Stimulated activated CD4-positive, alpha-beta T cell treated with anti-CD3 and anti-CD28 coated beads, Interleukin-2, amount 100 ng/mL, for 48 hours (primary cell): Measurements from ENCODE around the gene RPL7A.
"Not testable (repeated sequence)": the region's sequence is repeated elsewhere in the genome, so short reads cannot be mapped to it uniquely, and the experiment has no call there.

ENCODE experiments used
- DNase-seq, 2 donors: peaks; one replicate each; pipeline ENCODE4 v3.0.0-alpha.2; 2020

Gene RPL7A

DNA sequence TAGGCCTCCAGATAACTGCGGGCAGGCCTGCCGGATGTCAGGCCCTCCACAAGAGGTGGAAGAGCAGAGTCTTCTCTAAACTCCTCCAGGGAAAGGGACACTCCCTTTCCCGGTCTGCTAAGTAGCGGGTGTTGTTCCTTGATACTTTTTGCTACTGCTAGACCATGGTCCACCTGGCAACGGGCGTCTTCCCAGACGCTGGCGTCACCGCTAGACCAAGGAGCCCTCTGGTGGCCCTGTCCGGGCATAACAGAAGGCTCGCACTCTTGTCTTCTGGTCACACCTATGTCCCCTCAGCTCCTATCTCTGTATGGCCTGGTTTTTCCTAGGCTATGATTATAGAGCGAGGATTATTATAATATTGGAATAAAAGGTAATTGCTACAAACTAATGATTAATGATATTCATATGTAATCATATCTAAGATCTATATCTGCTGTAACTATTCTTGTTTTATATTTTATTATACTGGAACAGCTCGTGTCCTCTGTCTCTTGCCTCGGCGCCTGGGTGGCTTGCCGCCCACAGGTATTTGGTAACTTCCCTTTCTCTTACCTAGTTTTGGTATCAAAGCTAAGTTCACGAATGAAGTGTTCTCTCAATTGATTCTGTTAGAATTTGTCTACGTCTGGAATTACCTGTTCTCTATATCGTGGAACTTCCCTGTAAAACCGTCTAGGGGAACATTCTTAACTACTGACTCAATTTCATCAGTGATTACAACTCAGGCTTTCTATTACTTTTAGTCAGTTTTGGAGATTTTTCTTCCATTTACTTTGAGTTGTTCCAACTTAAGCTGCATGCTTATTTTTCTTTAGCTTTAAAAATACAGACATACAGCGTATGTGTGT lies 18.5 kb upstream of the RPL7A start:
- not testable (repeated sequence) for DNase-seq

GRCh38 chr9:133331221-133331620 lies 16.8 kb upstream of the RPL7A start:
- no peak for DNase-seq

DNA sequence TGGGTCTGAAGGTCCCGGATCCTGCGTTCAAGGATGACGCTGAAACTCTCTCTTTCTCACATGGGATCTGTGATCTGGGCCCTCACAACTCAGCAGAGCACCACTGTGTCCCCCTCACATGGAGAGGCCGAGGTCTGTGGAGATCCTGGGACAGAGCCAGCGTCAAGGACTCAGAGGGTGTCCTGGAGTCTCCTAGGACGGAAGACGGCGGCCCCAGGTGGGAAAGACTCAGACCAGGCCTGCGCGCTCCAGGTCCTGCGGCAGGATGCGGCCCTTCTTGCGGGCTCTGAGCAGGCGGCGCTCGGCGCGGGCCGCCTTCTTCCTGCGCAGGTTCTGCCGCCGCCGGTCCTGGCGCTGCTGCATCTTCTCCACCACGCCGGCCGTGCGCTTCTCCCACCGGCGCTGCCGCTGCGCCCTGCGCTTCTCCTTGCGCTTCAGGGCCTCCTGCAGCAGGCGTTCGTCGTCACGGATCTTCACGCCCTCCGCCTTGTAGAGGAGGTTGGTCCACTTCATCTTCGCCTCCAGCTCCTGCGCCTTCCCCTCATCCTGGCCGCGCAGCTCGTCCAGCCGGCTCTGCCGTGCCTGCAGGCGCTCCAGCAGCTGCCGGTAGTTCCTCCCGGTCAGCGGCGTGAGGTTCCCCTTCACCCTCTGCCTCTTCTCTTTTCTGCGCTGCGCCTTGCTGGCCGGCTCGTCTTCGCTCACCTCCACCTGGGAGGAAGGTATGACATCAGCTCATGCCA lies 16.2 kb upstream of the RPL7A start:
- no peak for DNase-seq

DNA sequence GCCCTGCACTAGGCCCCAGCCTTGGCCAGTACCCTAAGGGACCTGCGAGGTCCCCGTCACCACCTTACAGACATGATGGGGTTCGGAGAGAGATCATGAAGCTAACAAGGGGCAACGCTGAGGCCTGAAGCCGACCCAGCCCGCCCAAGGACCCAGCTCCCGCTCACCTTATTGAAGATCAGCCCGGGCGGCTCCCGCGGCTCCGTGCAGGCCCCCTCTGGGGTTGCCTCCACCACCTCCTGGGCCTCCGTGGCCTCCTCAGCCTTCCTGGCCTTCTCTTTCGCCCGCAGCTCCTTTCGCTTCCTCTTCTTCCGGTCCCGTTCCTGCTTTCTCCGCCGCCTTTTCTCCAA lies 15.7 kb upstream of the RPL7A start:
- no peak for DNase-seq

- no peak for DNase-seq
Observed at GRCh38 chr9:133333011-133333410, 15.0 kb upstream of the RPL7A start.

DNA sequence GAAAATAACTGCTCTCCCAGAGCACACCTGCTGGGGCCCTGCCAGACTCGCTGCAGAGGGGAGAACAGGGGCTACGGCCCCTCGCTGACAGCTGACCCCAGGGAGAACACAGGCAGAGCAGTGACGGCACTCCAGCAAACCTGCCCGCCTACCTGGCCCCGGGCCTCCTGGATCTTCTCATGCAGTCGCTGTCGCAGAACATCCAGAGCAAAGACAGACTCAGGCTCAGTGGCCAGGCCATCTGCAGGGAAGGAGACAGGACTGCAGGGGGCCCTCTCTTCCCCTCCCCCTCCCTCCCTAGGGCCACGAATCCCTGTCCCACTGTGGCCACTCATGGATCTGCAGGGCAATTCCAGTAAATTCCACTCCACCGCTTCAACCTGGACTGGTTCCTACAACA lies 14.5 kb upstream of the RPL7A start:
- no peak for DNase-seq

DNA sequence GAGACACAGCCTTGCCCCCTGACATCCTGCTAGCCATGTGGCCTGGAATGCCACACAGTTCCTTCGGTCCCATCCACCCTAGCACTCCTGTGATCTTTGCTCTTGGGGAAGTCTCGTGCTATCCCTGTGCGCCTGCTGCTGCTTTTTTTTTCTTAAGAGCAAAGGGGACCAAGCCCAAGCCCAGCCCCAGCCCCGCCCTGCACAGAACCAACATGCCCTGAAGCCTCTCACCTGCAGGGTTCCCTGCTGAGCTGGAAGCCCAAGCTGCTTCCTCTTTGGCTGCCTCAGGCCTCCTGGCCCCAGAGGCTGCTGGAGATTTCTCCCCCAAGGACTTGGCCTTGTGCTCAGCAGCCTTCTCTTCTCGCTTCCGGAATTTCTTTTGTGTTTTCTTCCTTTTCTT lies 13.9 kb upstream of the RPL7A start:
- DNase-seq, result no peak

DNA sequence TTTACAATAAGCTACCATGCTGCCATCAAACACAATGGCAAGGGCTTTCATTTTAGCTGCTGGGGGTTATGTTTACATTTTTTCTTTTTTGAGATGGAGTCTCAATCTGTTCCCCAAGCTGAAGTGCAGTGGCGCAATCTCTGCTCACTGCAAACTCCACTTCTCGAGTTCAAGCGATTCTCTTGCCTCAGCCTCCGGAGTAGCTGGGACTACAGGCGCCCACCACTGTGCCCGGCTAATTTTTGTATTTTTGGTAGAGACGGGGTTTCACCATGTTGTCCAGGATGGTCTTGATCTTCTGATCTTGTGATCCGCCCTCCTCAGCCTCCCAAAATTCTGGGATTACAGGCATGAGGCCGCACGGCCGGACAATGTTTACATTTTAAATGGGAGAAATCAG lies 13.1 kb upstream of the RPL7A start:
- DNase-seq, result not testable (repeated sequence)

DNA sequence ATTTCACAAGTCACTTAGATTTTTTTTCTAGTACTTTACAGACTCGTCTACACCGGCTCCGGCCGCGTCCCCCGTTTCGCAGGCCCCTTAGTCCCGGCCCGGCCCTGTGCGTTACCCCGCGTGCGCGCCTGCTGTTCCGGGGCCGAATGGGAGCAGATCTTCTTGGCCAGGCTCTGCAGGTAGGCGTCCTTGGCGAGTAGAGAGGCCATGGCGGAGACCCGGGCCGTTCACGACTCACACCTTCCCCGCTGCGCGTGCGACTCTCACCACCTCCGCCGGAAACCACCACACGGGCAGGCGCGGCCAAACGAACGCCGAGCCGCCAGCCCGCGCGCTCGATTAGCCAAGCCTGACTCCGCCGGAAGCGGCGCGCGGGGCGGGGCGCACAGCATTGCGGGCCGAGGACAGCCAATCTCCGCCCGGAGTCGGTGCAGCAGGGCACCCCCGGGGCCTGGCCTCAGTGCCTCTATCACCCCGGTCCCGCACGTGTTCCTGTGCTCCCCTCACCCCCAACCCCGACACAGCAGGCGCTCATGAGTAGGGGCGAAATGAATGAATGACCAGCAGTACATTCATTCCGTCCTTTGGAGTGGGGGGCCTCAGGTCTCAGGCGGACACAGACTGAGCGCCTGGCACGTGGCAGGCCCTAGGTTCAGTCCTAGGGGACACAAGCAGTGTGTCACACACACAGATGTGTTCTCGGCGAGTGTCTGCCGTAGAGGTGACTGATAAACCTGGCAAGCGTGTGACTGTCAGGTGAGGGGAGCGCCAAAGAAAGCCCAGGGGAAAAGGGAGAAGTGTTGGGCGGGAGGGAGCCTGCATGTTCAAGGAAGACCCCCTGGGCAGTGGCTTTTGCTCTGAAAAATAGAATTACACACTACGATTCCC lies 11.8 kb upstream of the RPL7A start, which contains the start of gene SURF6:
Gene SURF6 (minus strand): TSS at position 265 of the 888 bp plus-strand sequence. CDS start 56 bp downstream, at position 209.
- DNase-seq, result peak; percentile 92 to 94

GRCh38 chr9:133339641-133340040 lies 8.4 kb upstream of the RPL7A start:
- no peak for DNase-seq

- DNase-seq, result no peak
Observed at GRCh38 chr9:133340256-133340655, 7.8 kb upstream of the RPL7A start.

DNA sequence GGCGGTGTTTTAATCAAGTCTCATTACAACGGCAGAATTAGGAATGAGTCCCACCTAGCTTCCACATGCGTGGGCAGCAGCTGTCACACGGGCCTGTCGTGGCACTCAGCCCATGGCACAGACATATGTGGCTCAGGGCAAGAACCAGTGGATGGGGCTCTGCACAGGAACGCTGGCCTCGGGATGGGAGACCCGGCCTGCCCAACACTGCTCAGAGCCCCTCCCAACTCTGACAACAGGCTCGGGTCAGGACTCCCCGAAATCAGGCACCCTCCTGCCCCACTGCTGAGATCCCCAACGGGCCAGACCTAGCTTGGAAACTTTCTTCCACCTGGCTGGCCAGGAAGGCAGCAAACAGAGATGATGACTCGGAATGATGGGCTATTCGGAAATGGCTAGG lies 7.1 kb upstream of the RPL7A start:
- DNase-seq, result no peak

GRCh38 chr9:133341369-133342068 lies 6.5 kb upstream of the RPL7A start:
- DNase-seq, result no peak

DNA sequence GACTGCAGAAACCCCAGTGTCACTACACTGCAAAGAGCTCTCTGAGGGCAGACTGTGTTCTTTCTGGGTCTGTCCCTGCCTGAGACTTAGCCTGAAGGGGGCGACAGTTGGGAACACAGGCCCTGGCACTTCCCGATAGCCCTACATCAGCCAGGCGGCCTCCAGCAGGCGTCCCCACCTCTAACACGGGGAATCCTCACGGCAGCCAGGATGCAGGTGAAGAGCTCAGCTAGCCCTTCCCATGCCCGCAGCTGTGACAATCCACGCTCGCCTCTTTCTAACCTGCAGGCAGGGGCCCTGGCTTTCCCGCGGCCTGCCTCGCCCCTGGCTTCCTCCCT lies 6.0 kb upstream of the RPL7A start:
- no peak for DNase-seq

- no peak for DNase-seq
Observed at GRCh38 chr9:133342570-133342969, 5.4 kb upstream of the RPL7A start.

GRCh38 chr9:133344071-133344470 lies 3.9 kb upstream of the RPL7A start:
- DNase-seq, result no peak

DNA sequence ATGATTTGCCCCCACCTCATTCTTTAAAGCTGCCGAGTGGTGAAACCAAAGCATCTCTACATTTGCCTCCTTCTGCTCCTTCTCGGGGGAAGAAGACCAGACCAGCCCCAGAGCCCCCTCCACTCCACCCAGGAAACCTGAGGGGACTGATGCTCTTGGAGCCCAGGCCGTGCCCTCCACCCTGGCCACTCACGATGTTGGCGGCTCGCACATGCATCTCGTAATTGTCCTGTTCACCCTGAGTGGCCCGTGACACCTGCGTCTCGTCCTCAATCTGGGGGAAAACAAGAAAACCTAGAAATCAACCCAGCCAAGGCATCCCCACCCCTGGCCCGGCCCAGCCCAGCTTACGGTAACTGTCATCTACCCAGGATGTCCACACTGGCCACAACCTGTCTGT lies 3.0 kb upstream of the RPL7A start:
- no peak for DNase-seq

DNA sequence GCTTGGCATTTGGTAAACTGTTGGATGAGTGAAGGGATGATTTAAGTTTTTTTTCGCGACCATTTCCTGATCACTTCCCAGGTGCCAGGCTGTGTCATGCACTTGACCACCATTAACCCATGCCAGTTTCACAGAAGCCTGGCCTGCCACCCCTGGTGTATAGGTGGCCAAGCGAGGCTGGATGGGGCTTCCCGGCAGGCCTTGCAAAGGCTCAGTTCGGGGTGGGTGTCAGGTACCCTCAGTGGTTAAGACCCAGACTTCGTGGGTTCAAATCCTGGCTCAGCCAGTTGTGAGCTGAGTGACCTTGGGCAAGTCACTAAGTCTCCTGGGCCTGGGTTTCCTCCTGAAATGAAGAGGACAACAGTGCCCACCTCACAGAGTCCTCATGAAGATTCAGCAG lies 2.4 kb upstream of the RPL7A start:
- no peak for DNase-seq

DNA sequence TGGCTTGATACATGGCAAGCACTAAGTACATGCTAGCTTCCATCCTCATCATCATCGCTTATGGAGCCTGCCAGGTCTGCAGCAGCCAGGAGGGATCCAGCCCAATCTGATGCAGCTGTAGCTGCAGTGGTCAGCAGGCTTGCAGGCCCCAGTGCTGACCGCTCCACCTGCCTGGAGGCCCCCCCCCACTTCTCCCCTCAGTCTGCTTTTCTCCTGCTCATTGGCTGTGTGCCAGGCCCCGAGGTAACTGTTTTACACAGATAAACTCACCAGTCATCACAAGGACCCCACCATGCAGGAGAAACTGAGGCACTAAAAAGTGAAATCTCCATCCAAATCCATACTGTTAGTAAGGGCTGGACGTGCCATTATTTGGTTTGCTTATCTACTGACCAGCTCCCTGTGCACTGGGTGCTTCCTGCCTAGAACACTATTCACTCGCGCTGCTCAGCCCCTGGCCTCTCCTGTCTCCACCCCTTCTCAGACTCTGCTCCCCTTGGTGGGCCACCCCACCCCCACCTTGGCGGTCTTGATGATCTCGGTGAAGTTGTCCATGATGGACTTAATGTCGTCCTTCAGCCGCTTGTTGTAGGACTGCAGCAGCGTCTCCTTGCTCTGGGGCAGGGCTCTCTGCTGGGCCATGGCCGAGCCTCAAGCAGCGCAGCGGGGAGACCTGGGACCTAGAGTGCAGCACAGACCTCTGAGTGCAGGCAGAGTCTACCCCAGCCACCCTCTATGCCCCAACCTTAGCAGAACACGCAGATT lies 1.8 kb upstream of the RPL7A start:
- DNase-seq, result no peak

DNA sequence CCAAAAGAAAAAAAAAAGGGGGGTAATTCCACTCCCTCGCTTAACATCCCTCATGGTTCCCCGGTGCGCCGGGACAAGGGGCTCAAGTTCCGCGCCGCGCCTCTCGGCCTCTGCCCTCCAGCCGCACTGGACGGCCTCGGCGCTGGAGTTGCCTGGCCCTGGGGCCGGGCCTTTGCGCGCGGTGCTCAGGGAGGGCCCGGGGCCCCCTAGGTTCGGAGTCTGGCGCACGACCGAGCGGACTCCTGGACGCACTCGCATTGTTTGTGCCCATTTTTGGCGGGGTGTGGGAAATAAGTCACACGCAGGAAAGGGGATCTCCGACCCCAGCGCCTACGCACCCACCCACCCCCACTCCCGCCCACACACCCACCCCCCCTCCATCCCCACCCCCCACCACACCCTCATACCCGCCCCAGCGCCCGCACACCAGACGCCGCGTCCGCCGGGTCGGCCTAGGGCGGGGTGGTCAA lies 468 bp upstream of the RPL7A start:
- no peak for DNase-seq

- DNase-seq, result no peak
Observed at GRCh38 chr9:133348718-133349573, 928 bp downstream of the RPL7A start.
